GM12892 (cell line): Measurements from ENCODE around the gene UNC13A.

Experiments
- POLR2A ChIP-seq: IDR thresholded peaks from 2 replicates; pipeline ENCODE4 v1.6.1; 2011; ENCODE audit warnings: low read depth, low read length, control low read depth
- POLR2AphosphoS5 ChIP-seq: IDR thresholded peaks from 2 replicates; pipeline ENCODE4 v1.6.1; 2011; ENCODE audit warnings: low read depth, low read length, control low read depth
- TAF1 ChIP-seq: IDR thresholded peaks from 2 replicates; pipeline ENCODE4 v1.6.1; 2011; ENCODE audit warnings: low read depth, mild to moderate bottlenecking, control low read depth, low read length, borderline replicate concordance

- TF ChIP-seq POLR2A (no peak), POLR2AphosphoS5 (no peak), TAF1 (no peak)
Observed at GRCh38 chr19:17646441-17646840, 41.7 kb downstream of the UNC13A start.
